Dedifferentiated amniotic fluid mesenchymal stem cell (primary cell): Measurements from ENCODE around the gene AKT2.

Experiments used
- DNase-seq: peaks from one replicate; pipeline ENCODE4 v3.0.0-alpha.2; 2016; ENCODE audit errors: extremely low spot score

Gene AKT2

GRCh38 chr19:40235238-40236025 lies 49.7 kb downstream of the AKT2 start:
- DNase-seq = no peak

DNA sequence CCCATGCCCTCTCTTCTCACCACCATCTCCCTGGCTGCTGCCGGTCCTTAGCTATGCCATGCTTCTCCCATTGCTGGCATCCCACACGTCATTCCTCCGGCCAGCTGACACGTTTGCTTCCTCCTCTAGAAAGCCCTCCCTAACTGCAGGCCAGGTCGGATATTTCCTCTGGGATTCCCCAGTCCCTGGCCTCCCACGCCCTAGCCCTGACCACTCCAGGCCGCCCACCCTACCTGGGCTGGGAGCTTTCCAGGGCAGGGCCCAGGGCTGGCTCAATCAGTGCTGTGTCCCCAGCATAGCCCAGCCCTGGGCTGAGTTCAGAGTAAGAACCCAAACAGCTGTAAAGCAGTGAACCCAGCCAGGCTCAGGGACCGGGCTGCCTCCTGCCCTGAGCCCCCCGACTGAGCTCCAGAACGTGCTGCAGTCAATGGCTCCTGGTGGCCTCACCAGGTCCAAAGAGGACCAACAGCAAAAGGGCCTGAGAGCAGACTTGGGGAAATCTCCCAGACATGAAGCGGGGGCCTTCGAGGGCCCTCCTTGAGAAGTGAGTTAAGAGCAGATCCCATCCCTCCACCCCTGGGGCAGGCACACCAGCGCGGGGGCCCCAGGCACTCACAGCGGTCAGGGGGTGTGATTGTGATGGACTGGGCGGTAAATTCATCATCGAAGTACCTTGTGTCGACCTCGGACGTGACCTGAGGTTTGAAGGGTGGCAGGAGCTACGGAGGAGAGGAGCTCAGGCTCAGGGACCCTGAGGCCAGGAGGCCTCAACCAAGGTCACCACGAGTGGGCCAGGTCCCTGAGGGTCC lies 50.5 kb downstream of the AKT2 start:
- no peak for DNase-seq

- DNase-seq = no peak
Observed at GRCh38 chr19:40233811-40234389, 51.2 kb downstream of the AKT2 start.

- DNase-seq = no peak
Observed at GRCh38 chr19:40232949-40233810, 52.0 kb downstream of the AKT2 start.

DNA sequence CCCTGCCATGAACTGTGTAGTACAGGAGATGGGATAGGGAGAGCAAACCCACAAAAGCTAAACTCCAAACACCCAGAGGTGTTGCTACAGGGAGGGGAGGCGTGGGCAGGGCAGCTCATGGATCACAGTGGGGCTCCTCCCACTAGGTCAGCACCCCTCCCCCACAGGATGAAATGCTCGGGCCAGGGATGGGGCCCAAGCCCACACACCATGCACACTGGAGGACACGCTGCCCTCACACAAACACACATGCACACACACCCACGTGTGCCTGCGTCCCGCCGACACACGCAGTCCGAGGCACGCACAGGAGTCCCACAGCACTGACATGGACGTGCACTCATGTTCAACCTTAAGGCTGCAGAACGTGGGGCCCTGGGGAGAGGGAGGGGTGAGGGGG lies 52.7 kb downstream of the AKT2 start:
- no peak for DNase-seq

DNA sequence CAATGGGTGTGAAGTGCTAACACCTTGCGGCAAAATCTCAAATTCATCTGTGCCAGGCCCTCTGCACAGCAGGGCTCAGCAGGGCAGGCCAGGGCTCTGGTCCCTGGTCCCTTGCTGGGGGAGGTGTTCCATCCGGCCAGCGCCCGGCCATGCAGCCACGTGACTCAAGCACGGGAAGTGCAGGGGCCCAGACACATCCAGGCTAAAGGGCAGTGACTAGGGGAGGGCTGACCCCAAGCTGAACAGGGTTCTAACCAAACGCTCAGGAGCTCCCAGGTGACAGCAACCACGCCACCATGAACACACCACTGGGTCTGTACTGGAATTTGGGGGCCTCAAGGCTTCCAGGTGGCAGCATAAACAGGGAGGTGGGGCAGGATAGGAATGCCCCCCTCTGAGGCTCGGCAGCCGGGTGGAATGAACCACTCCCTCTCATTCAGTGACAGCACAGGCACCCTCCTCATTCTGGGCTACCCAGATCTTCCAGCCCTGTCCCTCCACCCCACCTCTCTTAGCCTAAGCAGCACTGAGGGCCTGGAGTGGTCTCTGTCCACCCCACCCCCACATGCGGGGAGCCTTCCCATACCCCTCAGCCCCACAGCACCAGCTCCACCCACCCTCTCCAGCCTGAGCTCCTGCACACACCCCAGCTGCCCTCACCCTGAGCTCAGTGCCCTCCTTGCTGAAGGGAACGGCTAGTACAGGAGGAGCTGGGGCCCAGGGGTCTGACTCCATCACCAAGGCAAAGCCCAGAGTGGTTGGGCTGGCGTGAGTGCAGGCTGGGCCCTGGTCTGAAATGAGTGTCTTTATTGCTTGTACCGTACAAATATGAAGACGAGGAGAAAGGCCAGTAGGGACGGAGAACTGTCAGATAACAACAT lies 53.4 kb downstream of the AKT2 start:
- DNase-seq = no peak

DNA sequence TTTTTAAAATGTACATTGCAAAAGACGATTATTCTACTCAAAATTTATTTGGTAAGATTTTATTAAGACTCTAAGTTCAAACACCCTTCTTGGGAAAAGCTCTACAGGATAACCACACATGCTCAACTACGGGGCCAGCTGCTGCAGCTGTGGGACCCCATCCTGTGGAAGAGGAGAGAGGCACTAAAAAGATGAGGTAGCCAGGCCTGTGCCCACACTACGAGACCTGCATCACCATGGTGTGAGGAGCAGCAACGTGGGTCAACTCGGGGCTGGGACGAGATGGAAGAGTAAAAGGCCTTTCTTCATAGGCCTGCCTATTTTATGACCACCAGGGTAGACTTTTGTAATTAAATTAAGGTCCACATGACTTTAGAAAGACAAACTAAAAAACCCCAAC lies 54.1 kb downstream of the AKT2 start:
- no peak for DNase-seq

GRCh38 chr19:40229926-40230417 lies 55.2 kb downstream of the AKT2 start:
- DNase-seq = no peak

DNA sequence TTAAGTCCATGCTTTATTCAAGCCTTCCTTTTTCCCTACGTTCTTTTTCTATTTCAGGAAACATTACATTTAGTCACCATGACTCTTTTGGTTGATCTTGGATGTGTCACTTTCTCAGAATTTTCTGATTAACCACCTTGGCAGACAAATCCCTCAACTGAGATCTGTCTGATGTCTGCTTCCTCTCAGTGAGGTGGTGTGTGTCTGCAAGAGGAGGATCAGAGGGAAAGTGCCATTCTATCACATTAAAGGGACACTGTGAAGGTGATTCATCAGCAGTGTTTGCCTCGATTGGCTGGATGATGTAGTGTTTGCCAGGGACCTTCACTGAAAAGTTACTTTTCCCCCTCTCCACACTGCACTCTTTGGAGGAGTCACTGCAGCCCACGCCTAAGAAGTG lies 55.7 kb downstream of the AKT2 start:
- no peak for DNase-seq

- DNase-seq = no peak
Observed at GRCh38 chr19:40228863-40229262, 56.3 kb downstream of the AKT2 start.

GRCh38 chr19:40228346-40228745 lies 56.8 kb downstream of the AKT2 start:
- DNase-seq = no peak

- DNase-seq = no peak
Observed at GRCh38 chr19:40225440-40226305, 59.5 kb downstream of the AKT2 start.

GRCh38 chr19:40224342-40225150 lies 60.6 kb downstream of the AKT2 start:
- DNase-seq = no peak

DNA sequence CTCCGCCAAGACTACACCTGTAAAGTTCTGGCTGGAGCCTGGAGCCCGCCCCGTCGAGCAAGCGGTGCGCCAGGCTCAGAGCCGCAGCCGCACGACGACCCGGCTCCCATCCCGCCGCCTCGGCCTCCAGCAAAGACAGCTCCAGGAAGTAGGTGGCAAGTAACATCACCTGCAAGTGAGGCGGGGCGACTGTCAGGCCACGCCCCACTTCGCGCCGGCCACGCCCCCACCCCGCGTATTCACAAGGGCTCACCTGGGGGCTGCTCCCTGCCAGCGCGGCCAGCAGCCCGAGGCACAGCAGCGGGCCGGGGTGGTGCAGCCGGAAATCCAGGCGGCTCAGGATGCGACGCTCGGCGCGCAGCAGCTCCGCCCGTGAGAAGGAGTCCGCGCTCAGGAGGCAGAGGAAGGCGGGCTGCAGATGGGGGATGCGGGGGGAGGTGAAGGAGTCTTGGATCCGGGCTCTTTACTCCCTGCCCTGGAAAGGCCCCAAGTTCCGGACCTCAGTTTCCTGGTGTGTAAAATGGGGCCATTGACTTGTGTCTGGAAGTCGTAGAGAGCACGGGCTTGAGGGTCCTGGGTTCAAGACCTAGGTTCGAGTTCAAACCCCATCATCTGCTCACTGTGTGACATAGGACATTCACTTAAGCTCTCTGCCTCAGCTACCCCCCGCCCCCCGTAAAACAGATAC lies 61.9 kb downstream of the AKT2 start:
- DNase-seq = no peak

GRCh38 chr19:40221858-40222619 lies 63.1 kb downstream of the AKT2 start:
- peak; percentile 87 for DNase-seq

GRCh38 chr19:40220674-40221073 lies 64.5 kb downstream of the AKT2 start:
- DNase-seq = no peak

DNA sequence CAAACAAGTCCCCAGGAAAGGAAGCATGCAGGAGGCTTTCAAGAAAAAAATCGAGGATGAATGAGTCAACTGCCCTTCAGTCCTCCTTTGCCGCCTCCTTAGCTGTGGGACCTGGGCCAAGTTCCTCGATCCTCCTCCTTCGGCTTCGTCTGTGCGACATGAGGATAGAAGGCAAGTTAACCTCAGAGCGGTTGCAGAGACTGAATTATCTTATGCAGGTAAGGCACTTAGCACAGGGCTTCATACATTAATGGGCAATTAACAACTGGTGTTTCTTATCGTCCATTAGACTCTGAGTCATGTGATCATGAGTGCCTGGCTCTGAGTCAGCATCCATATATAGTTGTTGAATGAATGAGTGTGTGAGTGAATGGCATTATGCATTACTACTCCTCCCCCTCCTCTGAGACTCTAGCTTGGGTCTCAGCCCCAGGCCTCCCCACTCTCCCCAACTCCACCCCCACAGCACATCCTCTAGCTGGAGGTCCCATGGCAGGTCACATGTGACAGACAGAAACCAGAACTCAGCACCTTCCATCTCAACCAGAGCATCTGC lies 65.3 kb downstream of the AKT2 start:
- DNase-seq = no peak
